GM10266 (cell line): ENCODE data around the gene ADGRG2.

Experiments used
- DNase-seq: peaks from one replicate; pipeline ENCODE4 v3.0.0; 2012; ENCODE audit errors: extremely low spot score
- TF ChIP-seq, protein P1 (sequence below): IDR thresholded peaks from 2 replicates; pipeline ENCODE4 v1.5.1; 2012; ENCODE audit warnings: mild to moderate bottlenecking, low read depth; ENCODE audit not compliant: control insufficient read depth, insufficient read depth; ENCODE audit errors: missing control alignments

ADGRG2 gene

GRCh38 chrX:18945483-18945882, 176.8 kb downstream of the ADGRG2 start:
- TF ChIP-seq, protein P1, sequence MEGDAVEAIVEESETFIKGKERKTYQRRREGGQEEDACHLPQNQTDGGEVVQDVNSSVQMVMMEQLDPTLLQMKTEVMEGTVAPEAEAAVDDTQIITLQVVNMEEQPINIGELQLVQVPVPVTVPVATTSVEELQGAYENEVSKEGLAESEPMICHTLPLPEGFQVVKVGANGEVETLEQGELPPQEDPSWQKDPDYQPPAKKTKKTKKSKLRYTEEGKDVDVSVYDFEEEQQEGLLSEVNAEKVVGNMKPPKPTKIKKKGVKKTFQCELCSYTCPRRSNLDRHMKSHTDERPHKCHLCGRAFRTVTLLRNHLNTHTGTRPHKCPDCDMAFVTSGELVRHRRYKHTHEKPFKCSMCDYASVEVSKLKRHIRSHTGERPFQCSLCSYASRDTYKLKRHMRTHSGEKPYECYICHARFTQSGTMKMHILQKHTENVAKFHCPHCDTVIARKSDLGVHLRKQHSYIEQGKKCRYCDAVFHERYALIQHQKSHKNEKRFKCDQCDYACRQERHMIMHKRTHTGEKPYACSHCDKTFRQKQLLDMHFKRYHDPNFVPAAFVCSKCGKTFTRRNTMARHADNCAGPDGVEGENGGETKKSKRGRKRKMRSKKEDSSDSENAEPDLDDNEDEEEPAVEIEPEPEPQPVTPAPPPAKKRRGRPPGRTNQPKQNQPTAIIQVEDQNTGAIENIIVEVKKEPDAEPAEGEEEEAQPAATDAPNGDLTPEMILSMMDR: no peak
- DNase-seq: no peak

DNA sequence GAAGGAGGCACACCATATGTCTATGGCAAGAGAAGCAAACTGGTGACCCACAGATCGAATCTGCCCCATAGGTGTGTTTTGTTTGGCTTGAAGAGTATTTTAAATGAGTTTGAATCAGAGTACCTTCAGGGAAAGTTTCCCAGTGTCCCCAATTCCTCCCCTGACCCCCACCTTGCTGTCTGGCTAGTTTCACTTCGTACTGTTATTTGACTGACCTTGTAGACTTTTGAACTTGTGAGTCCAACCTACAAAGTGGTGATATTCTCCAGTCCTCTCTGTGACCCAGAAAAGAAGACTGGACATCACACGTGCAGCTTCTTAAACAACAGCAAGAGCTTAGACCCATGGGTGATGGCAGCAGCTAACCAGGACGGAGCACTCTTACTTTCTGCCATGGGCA, 177.8 kb downstream of the ADGRG2 start:
- TF ChIP-seq, protein P1: no peak
- no peak for DNase-seq

DNA sequence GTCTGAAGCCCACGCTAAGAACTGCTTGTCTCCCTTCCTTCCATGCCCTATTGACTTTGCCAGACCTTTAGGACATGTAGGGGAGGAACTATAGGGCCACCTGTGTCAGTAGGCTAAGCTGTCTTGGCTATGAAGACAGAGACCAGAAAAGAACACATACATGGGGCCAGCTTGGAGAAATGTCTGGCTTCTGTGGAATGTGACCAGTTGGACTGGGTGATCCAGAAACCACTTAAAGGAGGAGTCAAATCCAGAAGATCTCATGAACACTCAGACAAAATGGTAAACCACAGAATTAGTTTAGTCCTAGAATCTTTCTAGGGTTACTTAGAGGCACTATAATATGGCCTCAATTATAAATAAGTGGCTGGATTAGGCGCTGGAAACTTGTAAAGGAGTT, 180.4 kb downstream of the ADGRG2 start:
- TF ChIP-seq, protein P1: no peak
- no peak for DNase-seq
